GM12878 (cell line): Measurements from ENCODE around the gene NPPB. TPM values are rescaled to one million over a fixed set of nuclear protein-coding genes. Genes with fewer than 3 reads are reported as not detected.
A peak's percentile ranks its signal among the peaks of the same experiment; 100 is the strongest.

Experiments
- BACH1 ChIP-seq: fragments of 450-650 bp; IDR thresholded peaks from 2 replicates; pipeline ENCODE4 v1.6.1; 2017; ENCODE audit warnings: mild to moderate bottlenecking, borderline replicate concordance
- BCL11A ChIP-seq: IDR thresholded peaks from 2 replicates; pipeline ENCODE4 v1.6.1; 2011; ENCODE audit warnings: low read depth, low read length
- BHLHE40 ChIP-seq, 2 experiments: fragments of 450-650 bp in 1 of 2; IDR thresholded peaks; 2 replicates each; pipeline ENCODE4 v1.6.1; 2011 to 2017; ENCODE audit warnings: low read depth in 2 of 2, borderline replicate concordance in 1 of 2, improper control_type of control experiment in 1 of 2, low read length in 1 of 2, mild to moderate bottlenecking in 1 of 2
- CBFB ChIP-seq: IDR thresholded peaks from 2 replicates; pipeline ENCODE4 v1.6.1; 2016; ENCODE audit warnings: antibody characterized with exemption, low read depth
- CREB1 ChIP-seq: IDR thresholded peaks from 2 replicates; pipeline ENCODE4 v1.6.1; 2012; ENCODE audit warnings: low read depth, mild to moderate bottlenecking, inconsistent platforms
- EED ChIP-seq: sonication (generic); IDR thresholded peaks from 2 replicates; pipeline ENCODE4 v1.6.1; 2016; ENCODE audit warnings: antibody characterized with exemption, low read depth
- EGR1 ChIP-seq, 2 experiments: IDR thresholded peaks; 1 replicate in 1 of 2; 2 replicates in 1 of 2; pipeline ENCODE4 v1.6.1; 2011 to 2012; ENCODE audit warnings: low read depth in 2 of 2, low read length in 2 of 2, borderline replicate concordance in 1 of 2, mild to moderate bottlenecking in 1 of 2, moderate library complexity in 1 of 2
- ESRRA ChIP-seq: IDR thresholded peaks from 2 replicates; pipeline ENCODE4 v1.6.1; 2012; ENCODE audit warnings: mild to moderate bottlenecking, low read length, improper control_type of control experiment
- ETV6 ChIP-seq, 2 experiments: fragments of 450-650 bp in 1 of 2; IDR thresholded peaks in 1 of 2; conservative IDR thresholded peaks in 1 of 2; 2 replicates each; pipeline ENCODE4 v1.6.1; 2014; ENCODE audit warnings: antibody characterized with exemption in 1 of 2, borderline replicate concordance in 1 of 2, low read depth in 1 of 2, mild to moderate bottlenecking in 1 of 2, moderate library complexity in 1 of 2
- GABPA ChIP-seq: IDR thresholded peaks from 2 replicates; pipeline ENCODE4 v1.6.1; 2014; ENCODE audit warnings: antibody characterized with exemption, low read depth, mild to moderate bottlenecking, inconsistent platforms
- HCFC1 ChIP-seq: fragments of 150-350 bp; IDR thresholded peaks from 2 replicates; pipeline ENCODE4 v1.6.1; 2014; ENCODE audit warnings: low read length
- HDAC2 ChIP-seq: fragments of 200-600 bp; sonication (generic); IDR thresholded peaks from 2 replicates; pipeline ENCODE4 v1.6.1; 2017
- HDAC6 ChIP-seq: fragments of 200-600 bp; sonication (generic); IDR thresholded peaks from one replicate; pipeline ENCODE4 v1.8.0; 2017; ENCODE audit warnings: antibody characterized with exemption; ENCODE audit not compliant: unreplicated experiment
- LARP7 ChIP-seq: fragments of 450-650 bp; IDR thresholded peaks from 2 replicates; pipeline ENCODE4 v1.6.1; 2017; ENCODE audit warnings: mild to moderate bottlenecking
- NFYB ChIP-seq: IDR thresholded peaks from 2 replicates; pipeline ENCODE4 v1.6.1; 2011; ENCODE audit warnings: low read depth, mild to moderate bottlenecking, low read length, improper control_type of control experiment, moderate library complexity; ENCODE audit not compliant: insufficient read depth
- POLR2AphosphoS5 ChIP-seq: IDR thresholded peaks from 2 replicates; pipeline ENCODE4 v1.6.1; 2011; ENCODE audit warnings: mild to moderate bottlenecking, low read length, inconsistent platforms
- RAD21 ChIP-seq: IDR thresholded peaks from 2 replicates; pipeline ENCODE4 v1.6.1; 2011; ENCODE audit warnings: mild to moderate bottlenecking, low read depth, low read length, moderate library complexity; ENCODE audit not compliant: insufficient read depth
- RCOR1 ChIP-seq: conservative IDR thresholded peaks from 2 replicates; pipeline ENCODE4 v1.6.1; 2012; ENCODE audit warnings: low read depth, low read length, improper control_type of control experiment
- SKIL ChIP-seq: fragments of 450-650 bp; IDR thresholded peaks from 2 replicates; pipeline ENCODE4 v1.6.1; 2017; ENCODE audit warnings: mild to moderate bottlenecking, low read depth, inconsistent platforms; ENCODE audit not compliant: poor library complexity, severe bottlenecking
- SMARCA5 ChIP-seq: fragments of 450-650 bp; IDR thresholded peaks from 2 replicates; pipeline ENCODE4 v1.6.1; 2017; ENCODE audit warnings: mild to moderate bottlenecking
- SMC3 ChIP-seq: IDR thresholded peaks from 2 replicates; pipeline ENCODE4 v1.6.1; 2011; ENCODE audit warnings: low read length, improper control_type of control experiment, borderline replicate concordance
- SP1 ChIP-seq: IDR thresholded peaks from one replicate; pipeline ENCODE4 v1.6.1; 2011; ENCODE audit warnings: low read depth, low read length
- SREBF1 ChIP-seq: IDR thresholded peaks from 2 replicates; pipeline ENCODE4 v1.6.1; 2012; ENCODE audit warnings: mild to moderate bottlenecking, low read length
- SREBF2 ChIP-seq: IDR thresholded peaks from 2 replicates; pipeline ENCODE4 v1.6.1; 2012; ENCODE audit warnings: mild to moderate bottlenecking, low read length
- TARDBP ChIP-seq: IDR thresholded peaks from 2 replicates; pipeline ENCODE4 v1.6.1; 2016; ENCODE audit warnings: borderline replicate concordance
- TCF3 ChIP-seq: IDR thresholded peaks from 2 replicates; pipeline ENCODE4 v1.6.1; 2012; ENCODE audit warnings: low read depth, mild to moderate bottlenecking, low read length, borderline replicate concordance; ENCODE audit not compliant: insufficient read depth
- TCF7 ChIP-seq: IDR thresholded peaks from 2 replicates; pipeline ENCODE4 v1.6.1; 2014; ENCODE audit warnings: antibody characterized with exemption, borderline replicate concordance
- ZNF217 ChIP-seq: fragments of 450-650 bp; IDR thresholded peaks from 2 replicates; pipeline ENCODE4 v1.6.1; 2017; ENCODE audit warnings: antibody characterized with exemption, mild to moderate bottlenecking
- polyA plus RNA-seq, 11 experiments: library from polyadenylated mRNA; depleted of rRNA in 4 of 11; unstranded in 6 of 11; stranded (reverse) in 5 of 11; fragments of >200 nt; fragmentation: Nextera tagmentation in 4 of 11; fragmentation: Illumina TruSeq in 1 of 11; extraction: Ambion mirVana in 4 of 11; extraction: Trizol in 1 of 11; gene quantifications; 1 replicate in 1 of 11; 2 replicates in 10 of 11; pipeline versions ENCODE4 v1.2.1 to v1.2.3, GENCODE V29; 2011 to 2016; ENCODE audit warnings: inconsistent platforms in 2 of 11, missing spikeins in 2 of 11, low read depth in 1 of 11
- total RNA-seq, 4 experiments: library from RNA; depleted of rRNA in 3 of 4; stranded (reverse); fragments of >200 nt in 3 of 4; fragmentation: Illumina TruSeq in 1 of 4; extraction: Trizol in 1 of 4; gene quantifications; 2 replicates each; pipeline versions ENCODE4 v1.2.1 to v1.2.3, GENCODE V29; 2013 to 2021
- TF ChIP-seq, protein P1 (sequence below): fragments of 450-650 bp; IDR thresholded peaks from 2 replicates; pipeline ENCODE4 v1.6.1; 2017; ENCODE audit warnings: antibody characterized with exemption, mild to moderate bottlenecking, moderate library complexity

Gene NPPB
- total and polyA plus RNA-seq, 10 of the 15 experiments (the other 5 are each of a cell fraction or from before 2014, with no cell fraction given): not detected

DNA sequence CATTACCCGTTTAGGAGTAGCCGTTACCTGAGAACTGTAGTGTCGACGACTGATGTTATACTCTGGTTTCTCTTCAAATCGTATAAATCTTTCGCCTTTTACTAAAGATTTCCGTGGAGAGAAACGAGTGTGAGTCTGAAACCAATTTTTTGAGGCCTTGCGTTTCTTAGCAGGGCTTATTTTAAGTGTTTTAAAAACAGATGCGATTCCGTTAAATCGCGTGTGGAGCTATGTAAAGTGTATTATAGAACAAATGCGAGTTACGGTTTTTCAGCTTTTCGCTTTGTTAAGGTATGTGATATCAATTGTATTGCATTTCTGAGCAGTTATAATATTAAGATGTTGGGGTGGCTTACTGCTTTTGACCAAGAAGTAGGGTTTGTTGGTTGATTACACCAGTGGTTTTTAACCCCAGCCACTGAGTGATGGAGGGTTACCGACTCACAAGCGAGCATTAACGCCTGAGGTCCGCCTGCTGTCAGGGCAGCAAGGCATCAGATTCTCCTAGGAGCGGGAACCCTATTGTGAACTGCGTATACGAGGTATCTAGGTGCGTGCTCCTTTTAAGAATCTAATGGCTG is 49.4 kb upstream of the NPPB start (continued):
- no peak; the same call in 1 of the 2 replicates for TF ChIP-seq SMC3
- TF ChIP-seq BACH1: peak; percentile 100
- peak; percentile 90 for TF ChIP-seq LARP7
- peak in 1 of 2 experiments; percentile 76; a peak in 2 of 4 replicates for TF ChIP-seq BHLHE40 (IDR thresholded peaks at IDR 0.05; ENCODE audit: borderline replicate concordance in 1 of 2, low read depth in 2 of 2, low read length in 1 of 2)
- no peak; the same call in 1 of the 2 replicates for TF ChIP-seq EED
- peak; percentile 93 for TF ChIP-seq BCL11A
- TF ChIP-seq HCFC1: peak; percentile 78
- peak; percentile 78 for TF ChIP-seq SP1
- no peak for TF ChIP-seq NFYB
- TF ChIP-seq TCF3: peak; percentile 96; the same call in 1 of the 2 replicates
- TF ChIP-seq SREBF1: no peak; the same call in 1 of the 2 replicates
- TF ChIP-seq ESRRA: peak; percentile 97
- peak; percentile 91 for TF ChIP-seq SKIL
- TF ChIP-seq SMARCA5: peak; percentile 63; the same call in 1 of the 2 replicates
- 0 out of 2 replicates have a peak, but pooled peaks have one; percentile 75 for TF ChIP-seq HDAC2
- peak; percentile 100 for TF ChIP-seq TARDBP
- peak in 1 of 2 experiments; percentile 84; a peak in 2 of 3 replicates for TF ChIP-seq EGR1 (IDR thresholded peaks at IDR 0.05; ENCODE audit: borderline replicate concordance in 1 of 2, low read depth in 2 of 2, low read length in 2 of 2)
- peak; percentile 99 for TF ChIP-seq HDAC6
- TF ChIP-seq, protein P1, sequence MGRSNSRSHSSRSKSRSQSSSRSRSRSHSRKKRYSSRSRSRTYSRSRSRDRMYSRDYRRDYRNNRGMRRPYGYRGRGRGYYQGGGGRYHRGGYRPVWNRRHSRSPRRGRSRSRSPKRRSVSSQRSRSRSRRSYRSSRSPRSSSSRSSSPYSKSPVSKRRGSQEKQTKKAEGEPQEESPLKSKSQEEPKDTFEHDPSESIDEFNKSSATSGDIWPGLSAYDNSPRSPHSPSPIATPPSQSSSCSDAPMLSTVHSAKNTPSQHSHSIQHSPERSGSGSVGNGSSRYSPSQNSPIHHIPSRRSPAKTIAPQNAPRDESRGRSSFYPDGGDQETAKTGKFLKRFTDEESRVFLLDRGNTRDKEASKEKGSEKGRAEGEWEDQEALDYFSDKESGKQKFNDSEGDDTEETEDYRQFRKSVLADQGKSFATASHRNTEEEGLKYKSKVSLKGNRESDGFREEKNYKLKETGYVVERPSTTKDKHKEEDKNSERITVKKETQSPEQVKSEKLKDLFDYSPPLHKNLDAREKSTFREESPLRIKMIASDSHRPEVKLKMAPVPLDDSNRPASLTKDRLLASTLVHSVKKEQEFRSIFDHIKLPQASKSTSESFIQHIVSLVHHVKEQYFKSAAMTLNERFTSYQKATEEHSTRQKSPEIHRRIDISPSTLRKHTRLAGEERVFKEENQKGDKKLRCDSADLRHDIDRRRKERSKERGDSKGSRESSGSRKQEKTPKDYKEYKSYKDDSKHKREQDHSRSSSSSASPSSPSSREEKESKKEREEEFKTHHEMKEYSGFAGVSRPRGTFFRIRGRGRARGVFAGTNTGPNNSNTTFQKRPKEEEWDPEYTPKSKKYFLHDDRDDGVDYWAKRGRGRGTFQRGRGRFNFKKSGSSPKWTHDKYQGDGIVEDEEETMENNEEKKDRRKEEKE: peak; percentile 78
- peak; percentile 95 for TF ChIP-seq RCOR1
- peak; percentile 82 for TF ChIP-seq CREB1
- TF ChIP-seq CBFB: peak; percentile 100
- peak; percentile 100 for TF ChIP-seq POLR2AphosphoS5
- TF ChIP-seq ETV6 (conservative IDR thresholded peaks at IDR 0.05 in 1 of 2, IDR thresholded peaks at IDR 0.05 in 1 of 2; ENCODE audit: borderline replicate concordance in 1 of 2, low read depth in 1 of 2): peak in 1 of 2 experiments; percentile 76; a peak in 1 of 4 replicates
- peak; percentile 76 for TF ChIP-seq GABPA
- TF ChIP-seq RAD21: peak; percentile 24; the same call in 1 of the 2 replicates
- TF ChIP-seq TCF7: peak; percentile 87; the same call in 1 of the 2 replicates
- TF ChIP-seq ZNF217: peak; percentile 16; the same call in 1 of the 2 replicates
- TF ChIP-seq SREBF2: no peak
